22Rv1 (cell line): ENCODE measurements around the gene LMAN2L.

Experiments
- ZFX ChIP-seq: fragments of 450-650 bp; IDR thresholded peaks from 2 replicates; pipeline ENCODE4 v1.6.1; 2017; ENCODE audit warnings: antibody characterized with exemption, borderline replicate concordance
- TF ChIP-seq, protein P1 (sequence below): fragments of 450-650 bp; IDR thresholded peaks from 2 replicates; pipeline ENCODE4 v1.5.1; 2017; ENCODE audit warnings: mild to moderate bottlenecking

DNA sequence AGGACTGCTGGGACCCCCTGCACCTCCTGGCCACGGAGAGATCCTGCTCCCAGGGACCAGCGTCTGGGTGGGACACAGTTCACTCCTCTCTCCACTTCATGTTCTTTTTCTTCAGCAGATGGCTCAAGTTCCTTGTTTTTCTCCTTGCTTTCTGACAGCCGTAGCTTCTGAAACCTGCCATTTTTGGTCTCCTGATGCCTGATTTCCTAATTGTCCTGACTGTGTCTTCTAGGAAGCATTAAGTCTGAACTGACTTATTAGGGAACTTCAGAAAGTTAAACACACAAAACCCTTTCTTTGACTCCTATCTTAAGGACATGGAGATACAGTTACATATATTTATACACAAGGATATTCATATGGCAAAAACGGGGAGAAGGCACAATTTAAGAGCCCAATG is 43.5 kb upstream of the LMAN2L start:
- TF ChIP-seq, protein P1, sequence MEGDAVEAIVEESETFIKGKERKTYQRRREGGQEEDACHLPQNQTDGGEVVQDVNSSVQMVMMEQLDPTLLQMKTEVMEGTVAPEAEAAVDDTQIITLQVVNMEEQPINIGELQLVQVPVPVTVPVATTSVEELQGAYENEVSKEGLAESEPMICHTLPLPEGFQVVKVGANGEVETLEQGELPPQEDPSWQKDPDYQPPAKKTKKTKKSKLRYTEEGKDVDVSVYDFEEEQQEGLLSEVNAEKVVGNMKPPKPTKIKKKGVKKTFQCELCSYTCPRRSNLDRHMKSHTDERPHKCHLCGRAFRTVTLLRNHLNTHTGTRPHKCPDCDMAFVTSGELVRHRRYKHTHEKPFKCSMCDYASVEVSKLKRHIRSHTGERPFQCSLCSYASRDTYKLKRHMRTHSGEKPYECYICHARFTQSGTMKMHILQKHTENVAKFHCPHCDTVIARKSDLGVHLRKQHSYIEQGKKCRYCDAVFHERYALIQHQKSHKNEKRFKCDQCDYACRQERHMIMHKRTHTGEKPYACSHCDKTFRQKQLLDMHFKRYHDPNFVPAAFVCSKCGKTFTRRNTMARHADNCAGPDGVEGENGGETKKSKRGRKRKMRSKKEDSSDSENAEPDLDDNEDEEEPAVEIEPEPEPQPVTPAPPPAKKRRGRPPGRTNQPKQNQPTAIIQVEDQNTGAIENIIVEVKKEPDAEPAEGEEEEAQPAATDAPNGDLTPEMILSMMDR = no peak
- TF ChIP-seq ZFX = no peak
